ENCODE data around the gene TMEM248.

GRCh38 chr7:66927348-66927948, 6.4 kb downstream of the TMEM248 start:
- TF ChIP-seq CTCF (IDR thresholded peaks at IDR 0.05; ENCODE audit: low read length) = no peak
- no peak for TF ChIP-seq EZH2 (IDR thresholded peaks at IDR 0.05; ENCODE audit: borderline replicate concordance, low read length)
